ENCODE measurements around the gene GJB3.

GRCh38 chr1:34768856-34769255 is 12.2 kb upstream of the GJB3 start:
- TF ChIP-seq EZH2 (IDR thresholded peaks at IDR 0.05) (no peak), POLR2AphosphoS5 (IDR thresholded peaks at IDR 0.05; ENCODE audit: borderline replicate concordance, low read depth, low read length) (no peak)

Measured in SK-N-MC (cell line).